Astrocyte of the cerebellum (primary cell): Measurements from ENCODE around the gene CERK.

Experiments used
- DNase-seq: peaks from one replicate; pipeline ENCODE4 v3.0.0-alpha.2; 2011; ENCODE audit warnings: low read depth
- H3K4me3 ChIP-seq: 2 replicates; pipeline ENCODE4 v1.5.1; 2011; ENCODE audit warnings: mild to moderate bottlenecking, low read depth, low read length, moderate library complexity
- CTCF ChIP-seq: IDR thresholded peaks from 2 replicates; pipeline ENCODE4 v1.5.1; 2012; ENCODE audit warnings: low read length, low read depth, moderate library complexity, mild to moderate bottlenecking; ENCODE audit errors: missing control alignments
- in situ Hi-C: cut with HindIII; loops from 2 replicates; pipeline ENCODE4 v1.10.0; 2017; ENCODE audit warnings: low sequenced_read_pairs

The CERK gene

GRCh38 chr22:46732513-46732912, 5.5 kb downstream of the CERK start:
- no peak for DNase-seq
- in situ Hi-C loops, result no loop called here
- no peak overlapping the region for H3K4me3 ChIP-seq
- no peak for TF ChIP-seq CTCF

GRCh38 chr22:46732041-46732379, 6.0 kb downstream of the CERK start:
- no peak for TF ChIP-seq CTCF
- in situ Hi-C loops, result no loop called here
- no peak for DNase-seq
- H3K4me3 ChIP-seq, result no peak overlapping the region

- in situ Hi-C loops, result no loop called here
- no peak overlapping the region for H3K4me3 ChIP-seq
- DNase-seq, result no peak
- no peak for TF ChIP-seq CTCF
Measured at GRCh38 chr22:46731246-46732040, 6.6 kb downstream of the CERK start.

GRCh38 chr22:46730568-46731245, 7.3 kb downstream of the CERK start:
- no peak for TF ChIP-seq CTCF
- no peak overlapping the region for H3K4me3 ChIP-seq
- no peak for DNase-seq
- in situ Hi-C loops, result no loop called here

GRCh38 chr22:46728470-46728869, 9.6 kb downstream of the CERK start:
- no peak for DNase-seq
- no peak for TF ChIP-seq CTCF
- no peak overlapping the region for H3K4me3 ChIP-seq
- in situ Hi-C loops, result no loop called here

GRCh38 chr22:46727813-46728364, 10.2 kb downstream of the CERK start:
- no peak for DNase-seq
- no peak for TF ChIP-seq CTCF
- in situ Hi-C loops, result no loop called here
- no peak overlapping the region for H3K4me3 ChIP-seq
